ENCODE measurements around the gene PLN. TPM values are rescaled to one million over a fixed set of nuclear protein-coding genes. Genes with fewer than 3 reads are reported as not detected.

PLN gene
- total RNA-seq, 1 donor from 2014 or later: 2,070 TPM

- intact Hi-C loops (cut with DNase I): no loop called here
- DNase-seq (ENCODE audit: low spot score): no peak
Measured at GRCh38 chr6:118530942-118531341, 17.2 kb upstream of the PLN start.

- DNase-seq (ENCODE audit: low spot score): no peak
- intact Hi-C loops (cut with DNase I): loop anchor here (5.0 kb wide), 1 partner anchor 238 kb away; no protein-coding TSS in a partner anchor
Measured at GRCh38 chr6:118535176-118535844, 12.8 kb upstream of the PLN start.

GRCh38 chr6:118536478-118536877 lies 11.6 kb upstream of the PLN start:
- no peak for DNase-seq (ENCODE audit: low spot score)
- intact Hi-C loops (cut with DNase I): loop anchor here (5.0 kb wide), 1 partner anchor 239 kb away; no protein-coding TSS in a partner anchor

GRCh38 chr6:118537574-118537973 lies 10.5 kb upstream of the PLN start:
- DNase-seq (ENCODE audit: low spot score): no peak
- intact Hi-C loops (cut with DNase I): loop anchor here (1.0 to 5.0 kb wide), 2 partner anchors 165 to 240 kb away; no protein-coding TSS in a partner anchor

- intact Hi-C loops (cut with DNase I): no loop called here
- no peak for DNase-seq (ENCODE audit: low spot score)
Measured at GRCh38 chr6:118542184-118542952, 5.7 kb upstream of the PLN start.

- intact Hi-C loops (cut with DNase I): no loop called here
- no peak for DNase-seq (ENCODE audit: low spot score)
Measured at GRCh38 chr6:118544105-118544504, 4.0 kb upstream of the PLN start.

- intact Hi-C loops (cut with DNase I): loop anchor here (5.0 kb wide), 2 partner anchors 34 to 259 kb away; no protein-coding TSS in a partner anchor
- no peak for DNase-seq (ENCODE audit: low spot score)
Measured at GRCh38 chr6:118546164-118546879, 1.8 kb upstream of the PLN start.

GRCh38 chr6:118546880-118547218 lies 1.2 kb upstream of the PLN start:
- DNase-seq (ENCODE audit: low spot score): no peak
- intact Hi-C loops (cut with DNase I): loop anchor here (5.0 kb wide), 2 partner anchors 35 to 260 kb away; no protein-coding TSS in a partner anchor

GRCh38 chr6:118548613-118549012 lies 517 bp downstream of the PLN start:
- DNase-seq (ENCODE audit: low spot score): no peak
- intact Hi-C loops (cut with DNase I): loop anchor here (5.0 kb wide), 2 partner anchors 36 to 261 kb away; no protein-coding TSS in a partner anchor

GRCh38 chr6:118551063-118552053 lies 3.3 kb downstream of the PLN start:
- intact Hi-C loops (cut with DNase I): no loop called here
- DNase-seq (ENCODE audit: low spot score): no peak

- intact Hi-C loops (cut with DNase I): no loop called here
- DNase-seq (ENCODE audit: low spot score): no peak
Measured at GRCh38 chr6:118553132-118553531, 5.0 kb downstream of the PLN start.

- no peak for DNase-seq (ENCODE audit: low spot score)
- intact Hi-C loops (cut with DNase I): no loop called here
Measured at GRCh38 chr6:118554698-118555097, 6.6 kb downstream of the PLN start.

- no peak for DNase-seq (ENCODE audit: low spot score)
- intact Hi-C loops (cut with DNase I): no loop called here
Measured at GRCh38 chr6:118558464-118559217, 10.5 kb downstream of the PLN start.

- intact Hi-C loops (cut with DNase I): no loop called here
- DNase-seq (ENCODE audit: low spot score): no peak
Measured at GRCh38 chr6:118559659-118560058, 11.6 kb downstream of the PLN start.

GRCh38 chr6:118562248-118562647 lies 14.2 kb downstream of the PLN start:
- no peak for DNase-seq (ENCODE audit: low spot score)
- intact Hi-C loops (cut with DNase I): no loop called here

- DNase-seq (ENCODE audit: low spot score): no peak
- intact Hi-C loops (cut with DNase I): no loop called here
Measured at GRCh38 chr6:118562959-118563358, 14.9 kb downstream of the PLN start.

GRCh38 chr6:118565311-118565960 lies 17.3 kb downstream of the PLN start:
- DNase-seq (ENCODE audit: low spot score): no peak
- intact Hi-C loops (cut with DNase I): loop anchor here (5.0 kb wide), 1 partner anchor 52 kb away; no protein-coding TSS in a partner anchor

- no peak for DNase-seq (ENCODE audit: low spot score)
- intact Hi-C loops (cut with DNase I): loop anchor here (5.0 kb wide), 1 partner anchor 49 kb away; no protein-coding TSS in a partner anchor
Measured at GRCh38 chr6:118567974-118568373, 19.9 kb downstream of the PLN start.

All from cardiac septum (tissue), 1 donor.